ENCODE results near the gene ZNF75A. TPM values are rescaled to one million over a fixed set of nuclear protein-coding genes. Genes with fewer than 3 reads are reported as not detected.
A peak's percentile ranks its signal among the peaks of the same experiment; 100 is the strongest.

The ZNF75A gene
- total RNA-seq, 1 donor from 2014 or later = 36.3 TPM

DNA sequence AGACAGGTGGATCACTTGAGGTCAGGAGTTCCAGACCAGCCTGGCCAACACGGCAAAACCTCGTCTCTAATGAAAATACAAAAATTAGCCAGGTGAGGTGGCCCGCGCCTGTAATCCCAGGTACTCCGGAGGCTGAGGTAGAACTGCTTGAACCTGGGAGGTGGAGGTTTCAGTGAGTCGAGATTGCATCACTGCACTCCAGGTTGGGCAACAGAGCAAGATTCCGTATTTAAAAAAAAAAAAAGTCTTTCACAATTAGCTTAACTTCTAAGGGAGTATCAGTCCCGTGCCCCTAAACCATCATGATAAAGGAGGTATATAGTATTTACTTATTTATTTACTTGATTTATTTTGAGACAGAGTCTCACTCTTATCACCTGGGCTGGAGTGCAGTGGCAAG, 45.5 kb upstream of the ZNF75A start:
- peaks cover 18% of the 10 kb centered on the region for H3K27me3 Mint-ChIP-seq (ENCODE audit: insufficient read depth, low read depth)
- Histone ChIP-seq H3K9me3 (ENCODE audit: low read depth) (no peaks in the 10 kb centered on the region), H3K4me1 (no peaks in the 10 kb centered on the region), H3K4me2 (no peak overlapping the region), H4K20me1 (ENCODE audit: low read depth) (no peaks in the 10 kb centered on the region), H2AFZ (replicated peaks) (no peak overlapping the region), H3K27ac (no peak overlapping the region), H3K27me3 (peaks cover 20% of the 10 kb centered on the region), H3F3A (ENCODE audit: low read depth) (peaks cover 12% of the 10 kb centered on the region), H3K79me2 (ENCODE audit: low read depth) (no peaks in the 10 kb centered on the region), H3K36me3 (no peaks in the 10 kb centered on the region), H3K9ac (no peak overlapping the region), H3K4me3 (no peak overlapping the region)
- no peak overlapping the region for H3K4me3 Mint-ChIP-seq
- DNase-seq (ENCODE audit: low spot score) = no peak
- H3K4me1 Mint-ChIP-seq = peaks cover 7% of the 10 kb centered on the region
- H3K9me3 Mint-ChIP-seq = peaks cover 3% of the 10 kb centered on the region
- TF ChIP-seq EZH2phosphoT487 (IDR thresholded peaks at IDR 0.05) = no peak
- TF ChIP-seq, protein P1, sequence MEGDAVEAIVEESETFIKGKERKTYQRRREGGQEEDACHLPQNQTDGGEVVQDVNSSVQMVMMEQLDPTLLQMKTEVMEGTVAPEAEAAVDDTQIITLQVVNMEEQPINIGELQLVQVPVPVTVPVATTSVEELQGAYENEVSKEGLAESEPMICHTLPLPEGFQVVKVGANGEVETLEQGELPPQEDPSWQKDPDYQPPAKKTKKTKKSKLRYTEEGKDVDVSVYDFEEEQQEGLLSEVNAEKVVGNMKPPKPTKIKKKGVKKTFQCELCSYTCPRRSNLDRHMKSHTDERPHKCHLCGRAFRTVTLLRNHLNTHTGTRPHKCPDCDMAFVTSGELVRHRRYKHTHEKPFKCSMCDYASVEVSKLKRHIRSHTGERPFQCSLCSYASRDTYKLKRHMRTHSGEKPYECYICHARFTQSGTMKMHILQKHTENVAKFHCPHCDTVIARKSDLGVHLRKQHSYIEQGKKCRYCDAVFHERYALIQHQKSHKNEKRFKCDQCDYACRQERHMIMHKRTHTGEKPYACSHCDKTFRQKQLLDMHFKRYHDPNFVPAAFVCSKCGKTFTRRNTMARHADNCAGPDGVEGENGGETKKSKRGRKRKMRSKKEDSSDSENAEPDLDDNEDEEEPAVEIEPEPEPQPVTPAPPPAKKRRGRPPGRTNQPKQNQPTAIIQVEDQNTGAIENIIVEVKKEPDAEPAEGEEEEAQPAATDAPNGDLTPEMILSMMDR (IDR thresholded peaks at IDR 0.05) = no peak
- no peak for TF ChIP-seq EZH2 (IDR thresholded peaks at IDR 0.05)
- H3K27ac Mint-ChIP-seq = no peak overlapping the region
- no peaks in the 10 kb centered on the region for H3K36me3 Mint-ChIP-seq

DNA sequence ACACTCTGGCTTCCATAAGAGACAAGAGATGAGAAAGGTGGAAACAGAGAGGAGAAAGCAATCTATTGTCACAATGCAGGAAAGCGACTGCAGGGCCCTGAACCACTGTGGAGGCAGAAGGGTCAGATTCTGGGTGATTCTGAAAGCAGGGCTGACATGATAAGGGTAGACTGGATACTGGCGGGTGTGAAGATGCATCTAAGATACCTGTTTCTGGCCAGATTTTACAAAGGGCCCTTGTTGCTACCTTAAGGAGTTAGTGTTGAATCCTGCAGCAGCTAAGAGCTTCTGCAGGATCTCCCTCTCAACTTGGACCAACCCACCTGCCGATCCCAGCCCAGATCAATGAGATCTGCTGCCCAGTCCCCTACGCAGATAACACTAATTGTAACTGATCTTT, 42.8 kb upstream of the ZNF75A start:
- H3K9me3 Mint-ChIP-seq = peaks cover 3% of the 10 kb centered on the region
- no peaks in the 10 kb centered on the region for H3K36me3 Mint-ChIP-seq
- H3K27ac Mint-ChIP-seq = no peak overlapping the region
- Histone ChIP-seq H3K4me1 (no peaks in the 10 kb centered on the region), H2AFZ (replicated peaks) (no peak overlapping the region), H3K9ac (no peak overlapping the region), H4K20me1 (ENCODE audit: low read depth) (no peaks in the 10 kb centered on the region), H3F3A (ENCODE audit: low read depth) (peaks cover 14% of the 10 kb centered on the region), H3K79me2 (ENCODE audit: low read depth) (no peaks in the 10 kb centered on the region), H3K4me2 (no peak overlapping the region), H3K4me3 (no peak overlapping the region), H3K27me3 (peaks cover 20% of the 10 kb centered on the region), H3K36me3 (no peaks in the 10 kb centered on the region), H3K27ac (no peak overlapping the region), H3K9me3 (ENCODE audit: low read depth) (no peaks in the 10 kb centered on the region)
- DNase-seq (ENCODE audit: low spot score) = no peak
- peaks cover 17% of the 10 kb centered on the region for H3K27me3 Mint-ChIP-seq (ENCODE audit: insufficient read depth, low read depth)
- TF ChIP-seq EZH2phosphoT487 (IDR thresholded peaks at IDR 0.05) = no peak
- TF ChIP-seq, protein P1 (IDR thresholded peaks at IDR 0.05) = no peak
- TF ChIP-seq EZH2 (IDR thresholded peaks at IDR 0.05) = no peak
- peak overlapping the region; percentile 85 for H3K4me3 Mint-ChIP-seq
- H3K4me1 Mint-ChIP-seq = peaks cover 7% of the 10 kb centered on the region

DNA sequence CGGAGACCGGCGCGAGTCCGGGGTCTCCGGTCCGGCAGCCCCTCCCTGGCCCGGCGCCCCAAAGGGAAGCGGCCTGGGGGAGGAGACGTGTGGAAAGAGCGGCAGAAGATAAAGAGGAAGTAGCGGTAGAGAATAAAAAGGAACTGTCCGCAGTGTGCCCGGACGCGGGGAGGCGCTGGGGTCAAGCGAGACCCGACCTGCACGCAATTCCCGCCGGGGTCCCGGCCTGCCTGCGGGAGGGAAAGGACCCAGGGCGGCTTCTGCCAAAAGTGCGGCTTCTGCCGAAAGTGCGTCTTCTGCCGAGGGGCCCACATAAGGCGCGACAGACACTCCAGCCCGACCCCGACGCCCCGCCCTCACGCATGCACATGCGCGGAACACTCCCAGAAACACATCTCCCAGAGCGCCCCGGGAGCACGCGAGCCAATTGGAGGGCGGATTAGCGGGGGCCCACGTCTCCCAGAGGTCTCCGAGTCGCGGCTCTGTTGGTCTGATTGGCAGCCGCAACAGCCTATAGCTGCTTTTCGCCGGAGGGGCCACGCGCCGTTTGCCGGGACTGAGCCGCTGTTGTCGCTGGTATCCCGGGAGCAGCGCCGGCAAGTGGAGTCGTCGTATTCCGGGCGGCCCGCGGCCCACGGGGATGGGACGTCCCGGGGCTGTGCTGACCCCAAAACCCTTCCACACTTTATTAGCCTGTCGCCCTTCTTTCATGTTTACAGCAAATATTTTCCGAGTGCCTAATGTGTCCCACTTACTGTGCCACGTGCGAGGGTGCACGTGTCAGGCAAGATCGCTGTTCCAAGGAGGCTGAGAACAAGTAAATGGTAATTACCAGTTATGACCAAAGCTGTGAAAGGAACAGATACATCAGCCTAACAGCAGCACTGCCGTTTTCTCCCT, 40.9 kb upstream of the ZNF75A start:
- no peaks in the 10 kb centered on the region for H4K20me1 ChIP-seq (ENCODE audit: low read depth)
- H3K27me3 ChIP-seq = peaks cover 20% of the 10 kb centered on the region
- H3K4me1 ChIP-seq = no peaks in the 10 kb centered on the region
- H3K27ac ChIP-seq = no peak overlapping the region
- Mint-ChIP-seq H3K27me3 (ENCODE audit: insufficient read depth, low read depth) (peaks cover 6% of the 10 kb centered on the region), H3K27ac (no peak overlapping the region), H3K4me3 (peak overlapping the region; percentile 85), H3K9me3 (no peaks in the 10 kb centered on the region), H3K36me3 (no peaks in the 10 kb centered on the region), H3K4me1 (peaks cover 7% of the 10 kb centered on the region)
- no peaks in the 10 kb centered on the region for H3K79me2 ChIP-seq (ENCODE audit: low read depth)
- H2AFZ ChIP-seq (replicated peaks) = peak overlapping the region; percentile 88
- no peaks in the 10 kb centered on the region for H3K9me3 ChIP-seq (ENCODE audit: low read depth)
- H3K4me2 ChIP-seq = peak overlapping the region; percentile 73
- no peaks in the 10 kb centered on the region for H3K36me3 ChIP-seq
- peak overlapping the region; percentile 61 for H3K4me3 ChIP-seq
- DNase-seq (ENCODE audit: low spot score) = peak; percentile 98
- H3K9ac ChIP-seq = no peak overlapping the region
- TF ChIP-seq EZH2phosphoT487 (IDR thresholded peaks at IDR 0.05) (peak; percentile 24), EZH2 (IDR thresholded peaks at IDR 0.05) (no peak)
- TF ChIP-seq, protein P1 (IDR thresholded peaks at IDR 0.05) = peak; percentile 38
- H3F3A ChIP-seq (ENCODE audit: low read depth) = peaks cover 14% of the 10 kb centered on the region

All from neural progenitor cell (in vitro differentiated cells).